ENCODE results near the gene EIF4G1.

GRCh38 chr3:184338511-184338945, 24.1 kb downstream of the EIF4G1 start:
- TF ChIP-seq ELF1 (IDR thresholded peaks at IDR 0.05; ENCODE audit: borderline replicate concordance, low read depth): no peak
- no peak for TF ChIP-seq POLR2A (IDR thresholded peaks at IDR 0.05; ENCODE audit: borderline replicate concordance, extremely low read depth, insufficient read depth, insufficient read length)
- no peak for TF ChIP-seq EZH2phosphoT487 (IDR thresholded peaks at IDR 0.05; ENCODE audit: borderline replicate concordance)
- TF ChIP-seq MAX (IDR thresholded peaks at IDR 0.05): no peak
- no peak for TF ChIP-seq CTCF (IDR thresholded peaks at IDR 0.05 in 2 of 3, conservative IDR thresholded peaks at IDR 0.05 in 1 of 3; ENCODE audit: borderline replicate concordance in 1 of 3, insufficient read depth in 1 of 3, low read depth in 2 of 3, low read length in 2 of 3)

Measured in HCT116 (cell line).